ENCODE data around the gene PGF.

GRCh38 chr14:75002392-75003249 is 47.2 kb upstream of the PGF start, which contains the start of gene EIF2B2:
- TF ChIP-seq, protein P1, sequence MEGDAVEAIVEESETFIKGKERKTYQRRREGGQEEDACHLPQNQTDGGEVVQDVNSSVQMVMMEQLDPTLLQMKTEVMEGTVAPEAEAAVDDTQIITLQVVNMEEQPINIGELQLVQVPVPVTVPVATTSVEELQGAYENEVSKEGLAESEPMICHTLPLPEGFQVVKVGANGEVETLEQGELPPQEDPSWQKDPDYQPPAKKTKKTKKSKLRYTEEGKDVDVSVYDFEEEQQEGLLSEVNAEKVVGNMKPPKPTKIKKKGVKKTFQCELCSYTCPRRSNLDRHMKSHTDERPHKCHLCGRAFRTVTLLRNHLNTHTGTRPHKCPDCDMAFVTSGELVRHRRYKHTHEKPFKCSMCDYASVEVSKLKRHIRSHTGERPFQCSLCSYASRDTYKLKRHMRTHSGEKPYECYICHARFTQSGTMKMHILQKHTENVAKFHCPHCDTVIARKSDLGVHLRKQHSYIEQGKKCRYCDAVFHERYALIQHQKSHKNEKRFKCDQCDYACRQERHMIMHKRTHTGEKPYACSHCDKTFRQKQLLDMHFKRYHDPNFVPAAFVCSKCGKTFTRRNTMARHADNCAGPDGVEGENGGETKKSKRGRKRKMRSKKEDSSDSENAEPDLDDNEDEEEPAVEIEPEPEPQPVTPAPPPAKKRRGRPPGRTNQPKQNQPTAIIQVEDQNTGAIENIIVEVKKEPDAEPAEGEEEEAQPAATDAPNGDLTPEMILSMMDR (IDR thresholded peaks at IDR 0.05): peak in 2 of 3 experiments; percentile 16
- TF ChIP-seq POLR2AphosphoS5 (IDR thresholded peaks at IDR 0.05; ENCODE audit: insufficient read depth in 1 of 2, low read depth in 1 of 2) (peak; percentile 89 to 90), POLR2A (IDR thresholded peaks at IDR 0.05) (peak in 1 of 2 donors; percentile 52)

All from vagina (tissue), 2 donors.